Activated T-helper 2 cell treated with anti-CD3 and anti-CD28 coated beads, Interferon-gamma antibody, Interleukin-2, Interleukin-4, amounts not matched to agents 10 μg/mL and 5 μg/mL and 100 μg/mL, durations not matched to agents 14 hours and 24 hours and 36 hours (primary cell): ENCODE data around the gene RASAL2. TPM values are rescaled to one million over a fixed set of nuclear protein-coding genes. Genes with fewer than 3 reads are reported as not detected.
"Not testable (repeated sequence)": the region's sequence is repeated elsewhere in the genome, so short reads cannot be mapped to it uniquely, and the experiment has no call there.

Experiments
- DNase-seq: peaks from one replicate; pipeline ENCODE4 v3.0.0; 2021; ENCODE audit warnings: low spot score
- H3K27ac Mint-ChIP-seq: one replicate; pipeline ENCODE4 v1.8.0; 2021; ENCODE audit warnings: mixed read lengths
- H3K27me3 Mint-ChIP-seq: one replicate; pipeline ENCODE4 v1.8.0; 2021; ENCODE audit warnings: low read depth, mixed read lengths
- H3K36me3 Mint-ChIP-seq: one replicate; pipeline ENCODE4 v1.8.0; 2021; ENCODE audit warnings: low read depth, mixed read lengths
- H3K4me1 Mint-ChIP-seq: one replicate; pipeline ENCODE4 v1.8.0; 2021; ENCODE audit warnings: low read depth, mixed read lengths
- H3K4me3 Mint-ChIP-seq: one replicate; pipeline ENCODE4 v1.8.0; 2021; ENCODE audit warnings: low read depth, mild to moderate bottlenecking, moderate library complexity, mixed read lengths
- H3K9me3 Mint-ChIP-seq: one replicate; pipeline ENCODE4 v1.8.0; 2021; ENCODE audit warnings: mixed read lengths
- intact Hi-C: fragments of 100-400 bp; cut with micrococcal nuclease; formaldehyde crosslinking; loops from one replicate; pipeline ENCODE4 v1.15.1; 2023
- total RNA-seq: library from RNA; stranded (reverse); gene quantifications from 2 replicates; pipeline ENCODE4 v1.2.3, GENCODE V29; 2022

The RASAL2 gene
- total RNA-seq, 1 donor from 2014 or later = 0.43 TPM

DNA sequence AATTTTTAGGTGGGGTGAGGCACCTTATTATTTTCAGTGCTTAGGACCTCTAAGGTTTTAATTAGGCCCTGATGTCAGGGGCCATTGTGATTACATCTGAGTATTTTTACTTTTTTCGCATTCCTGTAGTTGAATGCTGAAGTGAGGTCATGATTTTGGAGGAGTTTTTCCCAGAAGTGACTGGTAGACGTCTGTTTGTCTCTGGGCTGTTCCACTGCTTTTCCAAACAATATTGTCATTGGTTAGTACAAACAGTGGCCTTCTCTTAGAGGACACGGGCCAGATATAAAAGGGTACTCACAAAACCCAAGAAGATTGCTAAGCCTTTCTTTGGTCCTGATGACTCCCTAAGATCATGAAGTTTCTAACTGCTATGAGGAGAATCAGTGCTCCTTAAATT is 7.6 kb upstream of the RASAL2 start:
- Mint-ChIP-seq H3K4me1 (no peaks in the 10 kb centered on the region), H3K9me3 (peaks cover 3% of the 10 kb centered on the region), H3K27ac (no peak overlapping the region), H3K4me3 (no peak overlapping the region), H3K36me3 (no peaks in the 10 kb centered on the region), H3K27me3 (no peaks in the 10 kb centered on the region)
- DNase-seq = no peak
- intact Hi-C loops = no loop called here

DNA sequence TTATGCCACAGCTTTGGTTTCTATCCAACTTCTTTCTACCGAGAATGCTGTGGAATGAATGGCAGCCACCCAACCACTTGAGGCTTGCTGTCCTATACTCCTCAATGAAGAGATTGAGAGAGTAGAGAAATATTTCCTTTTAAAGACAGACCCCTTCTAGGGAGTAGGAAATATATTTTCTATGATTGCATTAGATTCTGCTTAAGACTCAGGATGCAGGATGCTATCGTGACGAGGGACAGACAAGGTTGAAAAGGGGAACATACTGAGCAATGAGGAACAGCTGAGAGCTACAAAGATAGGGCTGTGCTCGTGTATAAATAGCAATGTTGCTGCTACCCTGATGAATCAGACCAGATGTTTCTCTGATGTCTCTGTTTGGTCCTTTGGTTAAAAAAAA is 7.1 kb upstream of the RASAL2 start:
- no peaks in the 10 kb centered on the region for H3K36me3 Mint-ChIP-seq
- no peak overlapping the region for H3K4me3 Mint-ChIP-seq
- intact Hi-C loops = no loop called here
- peaks cover 2% of the 10 kb centered on the region for H3K27me3 Mint-ChIP-seq
- no peak for DNase-seq
- peaks cover 3% of the 10 kb centered on the region for H3K9me3 Mint-ChIP-seq
- no peaks in the 10 kb centered on the region for H3K4me1 Mint-ChIP-seq
- no peak overlapping the region for H3K27ac Mint-ChIP-seq

DNA sequence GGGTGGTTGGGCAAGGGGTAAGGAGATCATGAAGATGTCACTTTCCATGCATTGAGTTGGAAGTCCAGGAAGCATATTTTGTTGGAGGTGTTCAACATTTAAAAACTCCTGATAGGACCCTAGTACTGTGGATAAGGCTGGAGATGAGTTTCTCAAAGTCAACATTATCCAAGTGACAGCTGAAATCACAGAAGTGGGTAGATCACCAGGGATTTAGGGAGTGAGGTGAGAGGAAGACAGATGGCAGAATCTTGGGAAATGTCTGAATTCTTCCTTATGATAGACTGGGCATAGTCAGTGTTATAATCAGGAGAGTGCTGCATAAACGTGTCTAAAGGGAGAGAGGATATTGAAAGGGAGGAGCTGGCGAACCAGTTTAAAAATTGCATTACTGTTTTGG is 5.3 kb upstream of the RASAL2 start:
- DNase-seq = no peak
- no peak overlapping the region for H3K27ac Mint-ChIP-seq
- H3K9me3 Mint-ChIP-seq = peaks cover 13% of the 10 kb centered on the region
- intact Hi-C loops = no loop called here
- peaks cover 16% of the 10 kb centered on the region for H3K27me3 Mint-ChIP-seq
- H3K4me1 Mint-ChIP-seq = peaks cover 5% of the 10 kb centered on the region
- no peaks in the 10 kb centered on the region for H3K36me3 Mint-ChIP-seq
- H3K4me3 Mint-ChIP-seq = no peak overlapping the region

DNA sequence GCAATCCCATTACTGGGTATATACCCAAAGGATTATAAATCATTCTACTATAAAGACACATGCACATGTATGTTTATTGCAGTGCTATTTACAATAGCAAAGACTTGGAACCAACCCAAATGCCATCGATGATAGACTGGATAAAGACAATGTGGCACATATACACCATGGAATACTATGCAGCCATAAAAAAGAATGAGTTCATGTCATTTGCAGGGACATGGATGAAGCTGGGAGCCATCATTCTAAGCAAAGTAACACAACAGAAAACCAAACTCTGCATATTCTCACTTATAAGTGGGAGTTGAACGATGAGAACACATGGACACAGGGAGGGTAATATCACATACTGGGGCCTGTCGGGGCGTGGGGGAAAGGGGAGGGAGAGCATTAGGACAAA is 2.5 kb upstream of the RASAL2 start:
- intact Hi-C loops, H3K4me1 Mint-ChIP-seq: not testable (repeated sequence)

DNA sequence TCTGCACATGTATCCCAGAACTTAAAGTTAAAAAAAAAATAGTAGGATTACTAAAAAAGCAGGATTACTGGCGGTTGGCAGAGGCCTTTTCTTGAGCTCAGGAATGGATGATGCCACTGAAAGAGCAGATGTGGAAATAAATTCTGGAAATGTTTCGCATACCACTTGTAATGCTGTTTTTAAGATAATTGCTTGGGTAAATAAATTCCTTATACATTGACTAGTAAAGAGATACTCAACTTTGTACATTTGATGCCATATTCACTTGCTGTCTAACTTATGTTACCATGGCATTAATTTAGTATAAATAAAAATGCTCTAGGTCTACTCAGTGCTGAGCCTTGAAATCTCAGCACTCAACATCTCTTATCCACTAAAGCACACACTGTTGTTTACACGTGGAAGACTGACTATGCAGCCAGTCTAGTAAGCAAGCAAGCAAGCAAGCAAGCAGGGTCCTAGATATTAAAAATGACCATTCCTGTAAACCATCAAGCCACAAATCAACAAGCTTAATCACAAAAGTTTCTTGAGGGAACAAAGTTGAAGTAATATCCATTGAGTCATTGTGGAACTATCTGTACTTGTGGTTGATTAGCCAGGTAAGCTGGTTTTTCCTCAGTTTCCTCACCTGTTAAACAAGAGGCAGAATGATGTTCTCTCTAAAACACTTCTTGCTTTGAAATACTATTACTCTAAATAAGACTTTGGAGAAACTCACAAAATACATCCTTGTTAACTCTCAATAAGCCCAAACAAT is 1.7 kb upstream of the RASAL2 start:
- peaks cover 39% of the 10 kb centered on the region for H3K27me3 Mint-ChIP-seq
- peaks cover 7% of the 10 kb centered on the region for H3K4me1 Mint-ChIP-seq
- no peak for DNase-seq
- no peaks in the 10 kb centered on the region for H3K36me3 Mint-ChIP-seq
- H3K27ac Mint-ChIP-seq = no peak overlapping the region
- no peak overlapping the region for H3K4me3 Mint-ChIP-seq
- H3K9me3 Mint-ChIP-seq = peaks cover 13% of the 10 kb centered on the region
- intact Hi-C loops = no loop called here

More for the DNA sequence above, 2.5 kb upstream of the RASAL2 start:
- not testable (repeated sequence) for H3K36me3 Mint-ChIP-seq, DNase-seq, H3K4me3 Mint-ChIP-seq, H3K27ac Mint-ChIP-seq
- H3K27me3 Mint-ChIP-seq = peaks cover 36% of the 10 kb centered on the region
- H3K9me3 Mint-ChIP-seq = peaks cover 13% of the 10 kb centered on the region

DNA sequence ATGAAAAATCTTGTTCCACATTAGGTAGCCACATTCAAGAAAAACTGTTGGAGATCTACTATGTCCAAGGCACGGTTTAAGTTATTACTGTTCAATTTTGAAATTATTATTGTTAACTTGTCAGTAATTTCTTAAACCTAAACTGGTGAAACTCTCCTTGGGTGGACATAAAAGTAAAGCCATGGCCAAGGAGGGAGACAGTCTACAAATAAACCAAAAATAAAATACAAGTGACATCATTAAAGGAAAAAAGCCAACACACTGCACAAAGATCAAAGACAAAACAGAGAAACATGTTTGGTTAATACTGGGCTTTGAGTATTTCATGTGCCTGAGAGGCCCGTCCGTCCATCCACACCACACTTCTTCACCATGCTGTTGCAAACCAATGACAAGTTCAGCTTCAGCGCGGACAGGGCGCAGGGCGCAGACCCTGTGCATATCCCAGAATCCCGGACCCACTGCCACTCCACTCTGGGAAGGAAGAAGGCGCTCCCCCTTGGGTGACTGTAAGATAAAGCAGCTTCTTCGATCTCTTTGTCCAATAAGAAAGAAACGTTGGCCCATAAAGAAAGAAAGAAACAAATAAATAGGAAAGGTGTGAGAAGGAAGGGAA is 918 bp upstream of the RASAL2 start:
- H3K4me3 Mint-ChIP-seq = peak overlapping the region; percentile 80
- H3K4me1 Mint-ChIP-seq = peaks cover 7% of the 10 kb centered on the region
- DNase-seq = no peak
- peaks cover 39% of the 10 kb centered on the region for H3K27me3 Mint-ChIP-seq
- H3K27ac Mint-ChIP-seq = no peak overlapping the region
- H3K9me3 Mint-ChIP-seq = peaks cover 13% of the 10 kb centered on the region
- intact Hi-C loops = no loop called here
- no peaks in the 10 kb centered on the region for H3K36me3 Mint-ChIP-seq

DNA sequence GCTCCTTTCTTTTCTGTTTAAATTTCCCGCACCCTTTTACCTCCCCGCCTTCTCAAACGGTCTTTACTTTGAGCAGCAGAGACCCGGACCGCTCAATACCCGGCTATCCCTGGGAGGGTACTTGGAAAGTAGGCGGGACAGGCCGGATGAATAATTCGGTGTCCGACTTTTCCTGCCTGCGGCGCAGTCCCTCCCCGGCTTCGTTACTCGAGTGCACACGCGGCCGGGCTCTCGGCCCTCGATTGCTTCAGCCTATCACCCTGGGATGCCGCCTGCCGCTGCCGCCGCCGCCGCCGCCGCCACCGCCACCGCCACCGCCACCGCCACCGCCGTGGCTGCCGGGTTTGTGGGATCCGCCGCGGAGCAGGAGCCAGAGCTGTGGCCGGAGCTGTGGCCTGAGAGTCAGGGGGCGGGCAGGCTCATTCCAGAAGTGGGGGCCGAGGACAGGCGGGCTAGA is 382 bp upstream of the RASAL2 start:
- Mint-ChIP-seq H3K27me3 (peaks cover 39% of the 10 kb centered on the region), H3K27ac (no peak overlapping the region), H3K36me3 (no peaks in the 10 kb centered on the region), H3K4me3 (peak overlapping the region; percentile 80), H3K9me3 (peaks cover 13% of the 10 kb centered on the region), H3K4me1 (peaks cover 7% of the 10 kb centered on the region)
- DNase-seq = peak; percentile 32
- intact Hi-C loops = no loop called here

DNA sequence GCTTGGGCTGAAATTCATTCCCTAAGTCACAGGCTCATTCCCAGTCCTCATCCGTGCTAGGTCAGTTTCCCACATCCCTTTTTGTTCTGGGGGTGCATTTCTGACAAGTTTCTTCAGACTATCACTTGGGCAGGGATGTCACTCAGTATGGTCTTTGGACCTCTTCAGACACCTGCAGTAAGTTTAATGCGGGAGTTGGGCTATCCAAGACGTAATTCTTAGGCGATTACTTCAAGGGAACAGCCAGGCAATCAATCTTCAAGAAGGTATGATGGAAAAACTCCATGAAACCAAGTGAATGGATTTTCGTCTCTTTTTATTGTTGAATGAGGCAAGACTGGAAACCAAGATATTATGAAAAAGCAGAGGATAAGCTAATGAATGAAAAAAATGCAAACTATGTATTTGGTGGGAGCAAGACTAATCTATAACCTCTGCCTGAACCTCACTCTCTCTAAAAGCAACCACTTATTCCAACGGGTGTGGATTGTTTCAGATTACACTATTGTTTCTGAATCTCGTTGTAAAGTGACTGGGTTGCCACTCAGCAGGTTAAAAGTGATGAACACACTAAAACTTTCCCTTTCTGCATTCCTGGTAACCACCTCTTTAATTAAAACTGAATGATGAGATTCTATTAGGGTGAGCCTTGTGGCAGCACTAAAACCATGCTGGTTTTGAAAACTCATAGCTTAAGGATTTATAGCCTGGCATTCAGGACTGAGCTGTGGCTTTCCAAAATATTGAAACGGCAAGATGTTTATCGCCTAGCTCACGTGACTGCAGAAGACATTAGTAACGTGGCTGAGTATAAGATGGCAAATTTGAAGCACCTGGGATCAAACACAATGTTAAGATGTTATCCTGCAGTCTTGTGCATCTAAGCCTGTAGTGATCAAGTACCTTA is 1.1 kb downstream of the RASAL2 start:
- H3K27me3 Mint-ChIP-seq = peaks cover 39% of the 10 kb centered on the region
- peaks cover 7% of the 10 kb centered on the region for H3K4me1 Mint-ChIP-seq
- H3K27ac Mint-ChIP-seq = no peak overlapping the region
- no peaks in the 10 kb centered on the region for H3K36me3 Mint-ChIP-seq
- intact Hi-C loops = no loop called here
- DNase-seq = no peak
- H3K9me3 Mint-ChIP-seq = peaks cover 11% of the 10 kb centered on the region
- H3K4me3 Mint-ChIP-seq = no peak overlapping the region

DNA sequence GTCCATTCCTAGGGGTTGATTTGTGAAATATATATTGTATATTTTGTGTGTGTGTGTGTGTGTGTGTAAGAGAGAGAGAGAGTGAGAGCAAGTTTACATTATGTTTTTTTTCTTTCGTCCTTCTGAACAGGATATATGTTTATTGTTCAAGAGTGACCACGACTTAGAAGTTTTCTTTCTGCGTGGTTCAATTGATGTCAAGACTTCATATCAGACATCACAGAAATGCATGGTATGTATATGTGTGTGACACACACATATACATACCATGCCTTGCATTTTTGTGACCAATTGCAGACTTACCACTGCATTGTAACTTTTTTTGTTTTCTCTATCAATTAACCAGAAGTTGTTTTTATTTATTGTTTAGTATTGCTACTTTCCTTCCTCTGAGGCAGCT is 2.5 kb downstream of the RASAL2 start:
- Mint-ChIP-seq H3K36me3 (no peaks in the 10 kb centered on the region), H3K27me3 (peaks cover 39% of the 10 kb centered on the region), H3K4me1 (peaks cover 9% of the 10 kb centered on the region), H3K4me3 (no peak overlapping the region), H3K27ac (no peak overlapping the region), H3K9me3 (peaks cover 11% of the 10 kb centered on the region)
- no peak for DNase-seq
- intact Hi-C loops = no loop called here

DNA sequence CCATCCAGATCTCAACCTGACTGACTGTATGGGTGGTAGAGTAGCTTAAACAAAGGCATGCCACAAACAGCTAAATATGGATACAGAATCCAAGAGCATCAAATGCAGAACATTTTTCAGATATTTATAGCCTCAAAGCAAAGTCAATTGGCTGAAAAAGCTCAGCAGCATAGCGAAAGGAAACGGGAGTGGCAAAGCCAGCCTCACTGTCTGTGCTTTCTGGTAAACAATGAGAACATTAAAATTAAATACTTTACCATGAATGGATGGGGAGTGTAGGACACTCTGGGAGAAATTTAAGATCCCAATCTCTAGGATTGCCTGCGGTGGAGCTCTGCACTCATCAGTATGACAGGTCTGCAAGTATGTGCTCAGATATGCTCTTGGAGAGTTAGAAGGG is 4.4 kb downstream of the RASAL2 start:
- Mint-ChIP-seq H3K4me3 (no peak overlapping the region), H3K4me1 (peaks cover 7% of the 10 kb centered on the region), H3K27ac (no peak overlapping the region), H3K27me3 (peaks cover 27% of the 10 kb centered on the region), H3K36me3 (no peaks in the 10 kb centered on the region), H3K9me3 (peaks cover 3% of the 10 kb centered on the region)
- no peak for DNase-seq
- intact Hi-C loops = no loop called here

DNA sequence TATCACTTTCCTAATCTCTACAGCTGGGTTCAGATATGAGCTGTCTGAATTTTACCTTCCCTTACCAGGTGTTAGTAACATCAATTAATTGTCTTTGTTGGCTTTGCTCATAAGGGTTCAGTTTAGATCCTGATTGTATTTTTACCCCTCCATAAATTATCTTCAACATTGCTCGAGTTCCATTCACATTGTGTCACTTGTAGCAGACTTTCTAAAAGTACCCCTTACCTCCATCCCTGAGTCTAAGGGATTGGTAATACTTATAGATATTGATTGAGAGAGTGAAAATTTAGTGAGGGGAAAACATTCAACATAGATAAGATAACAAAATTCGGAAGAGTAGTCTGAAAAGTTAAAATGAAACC is 7.3 kb downstream of the RASAL2 start:
- peaks cover 4% of the 10 kb centered on the region for H3K27me3 Mint-ChIP-seq
- no peaks in the 10 kb centered on the region for H3K36me3 Mint-ChIP-seq
- H3K4me3 Mint-ChIP-seq = no peak overlapping the region
- intact Hi-C loops = no loop called here
- no peak overlapping the region for H3K27ac Mint-ChIP-seq
- H3K9me3 Mint-ChIP-seq = no peaks in the 10 kb centered on the region
- no peak for DNase-seq
- peaks cover 2% of the 10 kb centered on the region for H3K4me1 Mint-ChIP-seq

DNA sequence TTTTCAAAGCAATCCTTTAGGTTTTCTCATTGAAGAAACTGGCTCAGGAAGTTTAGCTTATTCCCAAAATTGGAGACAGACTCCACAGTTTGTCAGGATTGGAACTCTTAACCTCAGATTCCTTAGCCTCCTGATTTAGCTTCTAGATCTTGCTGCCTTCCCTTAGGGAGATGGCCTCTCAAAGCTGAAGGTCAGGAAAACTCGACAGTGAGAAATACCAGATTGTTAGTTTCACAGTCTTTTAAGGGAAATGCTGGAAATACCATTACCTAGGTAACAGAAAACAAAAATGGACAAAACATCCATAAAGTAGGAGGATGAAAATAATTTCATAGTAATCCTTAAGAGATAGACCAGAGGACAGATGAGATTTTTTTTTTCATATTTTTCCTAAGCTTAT is 7.8 kb downstream of the RASAL2 start:
- Mint-ChIP-seq H3K9me3 (no peaks in the 10 kb centered on the region), H3K27ac (no peak overlapping the region), H3K4me3 (no peak overlapping the region), H3K27me3 (peaks cover 1% of the 10 kb centered on the region), H3K4me1 (peaks cover 2% of the 10 kb centered on the region), H3K36me3 (no peaks in the 10 kb centered on the region)
- intact Hi-C loops = no loop called here
- DNase-seq = no peak

DNA sequence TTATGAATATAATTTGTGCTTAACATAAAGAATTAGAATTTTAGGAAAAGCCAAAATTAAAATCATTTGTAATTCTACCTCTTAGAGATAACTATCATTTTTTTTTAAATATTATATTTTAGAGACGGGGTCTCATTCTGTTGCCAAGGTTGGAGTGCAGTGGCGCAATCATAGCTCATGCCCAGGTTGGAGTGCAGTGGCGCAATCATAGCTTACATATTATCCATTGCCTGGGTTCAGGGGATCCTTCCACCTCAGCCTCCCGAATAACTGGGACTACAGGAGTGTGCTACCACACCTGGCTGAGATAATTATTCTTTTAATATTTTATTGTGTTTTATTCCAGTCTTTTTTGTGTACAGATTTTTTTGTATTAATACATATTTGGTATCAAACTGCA is 8.3 kb downstream of the RASAL2 start:
- peaks cover 2% of the 10 kb centered on the region for H3K4me1 Mint-ChIP-seq
- H3K4me3 Mint-ChIP-seq = no peak overlapping the region
- H3K27ac Mint-ChIP-seq = no peak overlapping the region
- no peaks in the 10 kb centered on the region for H3K27me3 Mint-ChIP-seq
- DNase-seq = no peak
- intact Hi-C loops = no loop called here
- no peaks in the 10 kb centered on the region for H3K36me3 Mint-ChIP-seq
- H3K9me3 Mint-ChIP-seq = no peaks in the 10 kb centered on the region
